CD4-positive, alpha-beta T cell treated with Interleukin-17A for 4 hours (primary cell): ENCODE results near the gene IER2.

Source experiments
- DNase-seq: peaks from one replicate; pipeline ENCODE4 v3.0.0-alpha.2; 2020; ENCODE audit warnings: mixed read lengths

The IER2 gene

GRCh38 chr19:13119627-13120026 is 30.6 kb upstream of the IER2 start:
- DNase-seq = no peak

- no peak for DNase-seq
Observed at GRCh38 chr19:13120031-13120430, 30.2 kb upstream of the IER2 start.

- DNase-seq = no peak
Observed at GRCh38 chr19:13120817-13121216, 29.4 kb upstream of the IER2 start.

- no peak for DNase-seq
Observed at GRCh38 chr19:13121551-13122274, 28.5 kb upstream of the IER2 start.

- DNase-seq = no peak
Observed at GRCh38 chr19:13122275-13122878, 27.8 kb upstream of the IER2 start.

- DNase-seq = no peak
Observed at GRCh38 chr19:13122980-13123957, 26.9 kb upstream of the IER2 start.

GRCh38 chr19:13127051-13127450 is 23.2 kb upstream of the IER2 start:
- no peak for DNase-seq

- no peak for DNase-seq
Observed at GRCh38 chr19:13127811-13128575, 22.2 kb upstream of the IER2 start.

GRCh38 chr19:13128583-13128982 is 21.6 kb upstream of the IER2 start:
- DNase-seq = no peak

GRCh38 chr19:13129384-13129783 is 20.8 kb upstream of the IER2 start:
- DNase-seq = no peak

GRCh38 chr19:13130886-13131490 is 19.2 kb upstream of the IER2 start:
- DNase-seq = no peak

- DNase-seq = peak; percentile 48
Observed at GRCh38 chr19:13132471-13133180, 17.6 kb upstream of the IER2 start.

- DNase-seq = no peak
Observed at GRCh38 chr19:13133241-13133870, 16.9 kb upstream of the IER2 start.

GRCh38 chr19:13134626-13135025 is 15.6 kb upstream of the IER2 start:
- no peak for DNase-seq

- no peak for DNase-seq
Observed at GRCh38 chr19:13135068-13136062, 14.8 kb upstream of the IER2 start.

- DNase-seq = no peak
Observed at GRCh38 chr19:13137290-13137794, 12.9 kb upstream of the IER2 start.

- DNase-seq = no peak
Observed at GRCh38 chr19:13138171-13138915, 11.9 kb upstream of the IER2 start.

GRCh38 chr19:13138916-13139198 is 11.4 kb upstream of the IER2 start:
- DNase-seq = no peak
